ENCODE data around the gene PHRF1. TPM values are rescaled to one million over a fixed set of nuclear protein-coding genes. Genes with fewer than 3 reads are reported as not detected.

The PHRF1 gene
- total and polyA plus RNA-seq, 9 of the 15 experiments (the other 6 are each of a cell fraction or from before 2014, with no cell fraction given): 0.07 to 37.2 (median 7.7) TPM

- TF ChIP-seq NRF1 (conservative IDR thresholded peaks at IDR 0.05 in 1 of 2, IDR thresholded peaks at IDR 0.05 in 1 of 2): peak; percentile 51 to 52; a peak in 2 of 4 replicates
- TF ChIP-seq ZC3H8 (IDR thresholded peaks at IDR 0.05): no peak
- TF ChIP-seq ZNF12 (CRISPR knock-in tag; IDR thresholded peaks at IDR 0.05): no peak
- TF ChIP-seq, protein P1, sequence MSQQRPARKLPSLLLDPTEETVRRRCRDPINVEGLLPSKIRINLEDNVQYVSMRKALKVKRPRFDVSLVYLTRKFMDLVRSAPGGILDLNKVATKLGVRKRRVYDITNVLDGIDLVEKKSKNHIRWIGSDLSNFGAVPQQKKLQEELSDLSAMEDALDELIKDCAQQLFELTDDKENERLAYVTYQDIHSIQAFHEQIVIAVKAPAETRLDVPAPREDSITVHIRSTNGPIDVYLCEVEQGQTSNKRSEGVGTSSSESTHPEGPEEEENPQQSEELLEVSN (IDR thresholded peaks at IDR 0.05; ENCODE audit: borderline replicate concordance in 1 of 2, extremely low read depth in 1 of 2, insufficient read depth in 1 of 2, insufficient read length in 1 of 2, low read depth in 1 of 2, low read length in 1 of 2, poor library complexity in 1 of 2, severe bottlenecking in 1 of 2): peak in 1 of 2 experiments; percentile 36
- TF ChIP-seq, protein P2, sequence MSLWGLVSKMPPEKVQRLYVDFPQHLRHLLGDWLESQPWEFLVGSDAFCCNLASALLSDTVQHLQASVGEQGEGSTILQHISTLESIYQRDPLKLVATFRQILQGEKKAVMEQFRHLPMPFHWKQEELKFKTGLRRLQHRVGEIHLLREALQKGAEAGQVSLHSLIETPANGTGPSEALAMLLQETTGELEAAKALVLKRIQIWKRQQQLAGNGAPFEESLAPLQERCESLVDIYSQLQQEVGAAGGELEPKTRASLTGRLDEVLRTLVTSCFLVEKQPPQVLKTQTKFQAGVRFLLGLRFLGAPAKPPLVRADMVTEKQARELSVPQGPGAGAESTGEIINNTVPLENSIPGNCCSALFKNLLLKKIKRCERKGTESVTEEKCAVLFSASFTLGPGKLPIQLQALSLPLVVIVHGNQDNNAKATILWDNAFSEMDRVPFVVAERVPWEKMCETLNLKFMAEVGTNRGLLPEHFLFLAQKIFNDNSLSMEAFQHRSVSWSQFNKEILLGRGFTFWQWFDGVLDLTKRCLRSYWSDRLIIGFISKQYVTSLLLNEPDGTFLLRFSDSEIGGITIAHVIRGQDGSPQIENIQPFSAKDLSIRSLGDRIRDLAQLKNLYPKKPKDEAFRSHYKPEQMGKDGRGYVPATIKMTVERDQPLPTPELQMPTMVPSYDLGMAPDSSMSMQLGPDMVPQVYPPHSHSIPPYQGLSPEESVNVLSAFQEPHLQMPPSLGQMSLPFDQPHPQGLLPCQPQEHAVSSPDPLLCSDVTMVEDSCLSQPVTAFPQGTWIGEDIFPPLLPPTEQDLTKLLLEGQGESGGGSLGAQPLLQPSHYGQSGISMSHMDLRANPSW (CRISPR knock-in tag; IDR thresholded peaks at IDR 0.05): no peak
- TF ChIP-seq IFI16 (CRISPR knock-in tag; IDR thresholded peaks at IDR 0.05): no peak
- TF ChIP-seq, protein P3, sequence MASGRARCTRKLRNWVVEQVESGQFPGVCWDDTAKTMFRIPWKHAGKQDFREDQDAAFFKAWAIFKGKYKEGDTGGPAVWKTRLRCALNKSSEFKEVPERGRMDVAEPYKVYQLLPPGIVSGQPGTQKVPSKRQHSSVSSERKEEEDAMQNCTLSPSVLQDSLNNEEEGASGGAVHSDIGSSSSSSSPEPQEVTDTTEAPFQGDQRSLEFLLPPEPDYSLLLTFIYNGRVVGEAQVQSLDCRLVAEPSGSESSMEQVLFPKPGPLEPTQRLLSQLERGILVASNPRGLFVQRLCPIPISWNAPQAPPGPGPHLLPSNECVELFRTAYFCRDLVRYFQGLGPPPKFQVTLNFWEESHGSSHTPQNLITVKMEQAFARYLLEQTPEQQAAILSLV (tag; IDR thresholded peaks at IDR 0.05): no peak
- TF ChIP-seq, protein P4, sequence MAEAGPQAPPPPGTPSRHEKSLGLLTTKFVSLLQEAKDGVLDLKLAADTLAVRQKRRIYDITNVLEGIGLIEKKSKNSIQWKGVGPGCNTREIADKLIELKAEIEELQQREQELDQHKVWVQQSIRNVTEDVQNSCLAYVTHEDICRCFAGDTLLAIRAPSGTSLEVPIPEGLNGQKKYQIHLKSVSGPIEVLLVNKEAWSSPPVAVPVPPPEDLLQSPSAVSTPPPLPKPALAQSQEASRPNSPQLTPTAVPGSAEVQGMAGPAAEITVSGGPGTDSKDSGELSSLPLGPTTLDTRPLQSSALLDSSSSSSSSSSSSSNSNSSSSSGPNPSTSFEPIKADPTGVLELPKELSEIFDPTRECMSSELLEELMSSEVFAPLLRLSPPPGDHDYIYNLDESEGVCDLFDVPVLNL (CRISPR knock-in tag; IDR thresholded peaks at IDR 0.05; ENCODE audit: low read depth): no peak
- TF ChIP-seq, protein P5, sequence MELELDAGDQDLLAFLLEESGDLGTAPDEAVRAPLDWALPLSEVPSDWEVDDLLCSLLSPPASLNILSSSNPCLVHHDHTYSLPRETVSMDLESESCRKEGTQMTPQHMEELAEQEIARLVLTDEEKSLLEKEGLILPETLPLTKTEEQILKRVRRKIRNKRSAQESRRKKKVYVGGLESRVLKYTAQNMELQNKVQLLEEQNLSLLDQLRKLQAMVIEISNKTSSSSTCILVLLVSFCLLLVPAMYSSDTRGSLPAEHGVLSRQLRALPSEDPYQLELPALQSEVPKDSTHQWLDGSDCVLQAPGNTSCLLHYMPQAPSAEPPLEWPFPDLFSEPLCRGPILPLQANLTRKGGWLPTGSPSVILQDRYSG (tag; conservative IDR thresholded peaks at IDR 0.05; ENCODE audit: low read depth): no peak
- no peak for TF ChIP-seq IRF1 (CRISPR knock-in tag; IDR thresholded peaks at IDR 0.05; ENCODE audit: borderline replicate concordance)
- TF ChIP-seq HCFC1 (IDR thresholded peaks at IDR 0.05; ENCODE audit: low read depth, low read length): no peak
- no peak for TF ChIP-seq PML (IDR thresholded peaks at IDR 0.05; ENCODE audit: low read length)
- TF ChIP-seq ZNF354B (CRISPR knock-in tag; IDR thresholded peaks at IDR 0.05): no peak
- TF ChIP-seq TRIM24 (IDR thresholded peaks at IDR 0.05): no peak
Measured at GRCh38 chr11:561148-562003, 14.9 kb upstream of the PHRF1 start (continued).

All from K562 (cell line).